Measurements from ENCODE around the gene BARHL1.

Gene BARHL1

GRCh38 chr9:132637801-132638200 lies 55.4 kb downstream of the BARHL1 start:
- no peaks in the 10 kb centered on the region for H3K27me3 ChIP-seq
- no peak for TF ChIP-seq CTCF (IDR thresholded peaks at IDR 0.05)
- no peaks in the 10 kb centered on the region for H3K9me3 ChIP-seq
- H3K27ac ChIP-seq, result no peak overlapping the region
- H3K4me1 ChIP-seq, result no peaks in the 10 kb centered on the region
- DNase-seq, result no peak
- no peak overlapping the region for H3K4me3 ChIP-seq
- intact Hi-C loops (cut with DNase I; ENCODE audit: low total_unique reads), result no loop called here
- H3K36me3 ChIP-seq, result peaks cover 35 to 66% (median 58%) of the 10 kb centered on the region in 3 donors

GRCh38 chr9:132638240-132638639 lies 55.8 kb downstream of the BARHL1 start:
- intact Hi-C loops (cut with DNase I; ENCODE audit: low total_unique reads), result no loop called here
- no peak overlapping the region for H3K27ac ChIP-seq

GRCh38 chr9:132639322-132639721 lies 56.9 kb downstream of the BARHL1 start:
- Histone ChIP-seq H3K4me3 (no peak overlapping the region), H3K27me3 (no peaks in the 10 kb centered on the region), H3K4me1 (no peaks in the 10 kb centered on the region), H3K9me3 (no peaks in the 10 kb centered on the region), H3K36me3 (peaks cover 37 to 78% (median 69%) of the 10 kb centered on the region in 3 donors), H3K27ac (no peak overlapping the region)
- TF ChIP-seq CTCF (IDR thresholded peaks at IDR 0.05), result no peak
- no peak for DNase-seq
- intact Hi-C loops (cut with DNase I; ENCODE audit: low total_unique reads), result no loop called here

More at GRCh38 chr9:132638240-132638639, 55.8 kb downstream of the BARHL1 start:
- Histone ChIP-seq H3K36me3 (peaks cover 35 to 69% (median 61%) of the 10 kb centered on the region in 3 donors), H3K9me3 (no peaks in the 10 kb centered on the region), H3K27me3 (no peaks in the 10 kb centered on the region), H3K4me1 (no peaks in the 10 kb centered on the region), H3K4me3 (no peak overlapping the region)
- no peak for DNase-seq
- TF ChIP-seq CTCF (IDR thresholded peaks at IDR 0.05), result no peak

Data from tibial artery (tissue), 4 donors.